HG02763 (cell line): ENCODE results near the gene LEMD3.

Experiments
- ATAC-seq: cut with Tn5 transposase; IDR thresholded peaks from one replicate; pipeline ENCODE4 v1.9.1; 2021; ENCODE audit warnings: mild to moderate bottlenecking, moderate library complexity; ENCODE audit not compliant: unreplicated experiment

LEMD3 gene

DNA sequence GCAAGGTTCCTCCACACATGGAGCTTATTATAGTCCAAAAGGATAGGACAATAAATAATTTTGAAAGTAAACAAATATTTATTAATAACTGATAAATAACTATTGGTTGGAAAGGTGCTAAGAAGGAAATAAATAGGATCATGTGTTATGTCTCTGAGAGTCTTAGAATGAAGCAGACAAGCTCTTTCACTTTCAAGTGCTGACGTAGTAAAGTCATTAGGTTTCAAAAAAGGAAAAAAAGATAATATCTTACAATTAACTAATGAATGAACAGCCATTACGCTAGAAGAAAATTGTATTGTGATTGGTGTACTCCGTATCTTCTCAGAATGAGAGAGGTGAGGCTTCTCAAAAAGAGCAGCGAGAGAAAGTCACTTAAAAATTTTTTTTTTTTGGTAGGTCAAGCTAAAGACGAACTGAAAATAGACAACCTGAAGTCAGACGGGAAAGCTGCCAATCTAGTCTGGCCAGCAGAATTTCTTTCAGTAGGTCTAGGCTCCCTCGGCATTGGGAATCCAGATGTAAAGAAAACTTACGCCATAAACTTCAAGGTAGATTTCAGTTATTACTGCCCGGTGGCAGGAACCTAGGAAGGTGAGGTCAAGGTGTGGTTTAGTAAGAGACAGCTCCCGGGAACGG, 583 bp upstream of the LEMD3 start:
- ATAC-seq: no peak

- peak; percentile 47 for ATAC-seq
Observed at GRCh38 chr12:65170209-65170881, 962 bp downstream of the LEMD3 start.

DNA sequence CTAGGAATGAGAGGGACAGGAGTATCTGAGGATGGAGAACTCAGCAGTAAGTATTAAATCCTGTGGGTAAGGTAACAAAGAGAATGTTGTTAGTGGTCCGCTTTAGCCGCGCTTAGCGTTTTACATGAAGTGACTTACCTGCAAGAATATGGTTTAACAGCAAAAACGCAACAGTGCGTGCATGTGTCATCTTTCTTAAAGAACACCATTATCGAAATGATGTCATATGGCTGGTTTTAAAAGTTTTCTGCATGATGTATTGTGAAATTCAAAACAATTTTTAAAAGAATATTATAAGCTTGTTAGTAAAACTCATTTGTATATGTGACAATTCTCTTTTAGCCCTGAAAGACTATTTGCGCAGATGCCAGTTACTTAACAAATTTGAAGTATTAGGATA, 1.7 kb downstream of the LEMD3 start:
- ATAC-seq: no peak

- ATAC-seq: no peak
Observed at GRCh38 chr12:65171870-65172269, 2.5 kb downstream of the LEMD3 start.

GRCh38 chr12:65175385-65175784, 6.0 kb downstream of the LEMD3 start:
- no peak for ATAC-seq

GRCh38 chr12:65182012-65182739, 12.8 kb downstream of the LEMD3 start:
- no peak for ATAC-seq

DNA sequence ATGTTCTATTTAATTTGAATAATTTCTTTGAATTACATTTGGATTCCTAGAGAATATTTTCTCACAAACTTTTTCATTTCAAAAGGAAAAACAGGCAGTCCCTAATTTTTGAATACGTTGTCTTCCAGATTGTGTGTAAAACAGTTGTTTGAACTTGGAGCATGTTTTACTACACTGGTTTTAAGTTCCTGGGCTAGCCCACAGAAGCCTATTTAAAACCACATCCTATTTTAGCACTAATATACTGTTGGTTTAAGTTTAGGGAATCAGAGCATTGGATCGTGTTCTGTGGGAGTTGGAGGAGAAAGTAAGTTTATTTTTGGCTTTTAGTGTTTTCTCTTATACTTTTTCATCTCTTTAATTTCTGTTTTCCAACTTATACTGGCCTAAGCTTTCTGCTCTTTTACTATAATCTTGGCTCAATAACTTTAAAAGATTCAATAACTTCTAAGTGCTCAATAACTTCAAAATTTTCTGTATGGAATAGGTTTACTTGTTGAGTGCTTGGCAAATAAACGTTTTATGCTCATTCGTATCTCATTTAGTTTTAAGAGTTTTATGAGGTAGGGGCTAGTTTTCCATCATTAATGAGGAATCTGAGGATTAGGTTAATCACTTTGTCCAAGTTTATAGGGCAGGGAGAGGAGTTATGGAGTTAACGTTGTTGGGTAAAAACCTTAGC, 14.9 kb downstream of the LEMD3 start:
- ATAC-seq: no peak

DNA sequence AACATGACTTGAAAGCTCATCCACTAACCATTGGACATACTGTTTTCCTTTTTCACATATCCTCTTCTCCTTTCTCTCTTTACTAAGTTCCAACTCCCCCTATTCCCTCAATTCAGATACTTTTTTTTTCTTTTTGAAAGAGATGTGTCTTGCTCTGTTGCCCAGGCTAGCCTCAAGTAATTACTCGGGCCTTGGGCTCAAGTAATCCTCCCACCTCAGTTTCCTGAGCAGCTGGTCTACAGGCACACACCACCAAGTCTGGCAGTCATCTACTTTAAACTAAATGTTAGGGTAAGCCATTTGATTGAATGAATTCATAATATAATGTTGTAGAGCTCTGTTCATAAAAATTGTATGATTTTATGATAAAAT, 15.5 kb downstream of the LEMD3 start:
- no peak for ATAC-seq

- ATAC-seq: no peak
Observed at GRCh38 chr12:65187665-65188064, 18.3 kb downstream of the LEMD3 start.

DNA sequence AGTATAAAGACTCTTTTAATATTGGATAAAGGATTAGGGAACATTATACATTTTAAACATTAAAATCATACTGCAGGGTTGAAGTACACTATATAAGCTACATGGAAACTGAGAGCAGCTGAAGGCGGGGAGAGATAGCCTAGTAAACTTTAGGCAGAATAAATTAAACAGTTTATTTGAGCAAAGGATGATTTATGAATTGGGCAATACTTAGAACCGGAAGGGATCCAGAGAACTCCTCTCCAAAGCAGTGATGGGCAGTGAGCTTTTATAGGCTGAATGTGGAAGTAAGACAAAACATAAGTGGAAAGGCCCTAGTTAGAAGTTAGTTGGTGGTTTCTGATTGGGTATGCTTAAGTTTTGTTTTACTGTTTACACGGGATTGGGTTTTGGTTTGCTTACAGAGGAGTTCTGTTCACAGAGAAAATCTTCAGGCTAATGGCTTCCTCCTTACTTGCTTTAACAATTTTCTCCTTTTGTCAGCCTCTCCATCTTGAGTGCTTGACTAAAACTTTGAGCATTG, 18.9 kb downstream of the LEMD3 start:
- ATAC-seq: peak; percentile 43

DNA sequence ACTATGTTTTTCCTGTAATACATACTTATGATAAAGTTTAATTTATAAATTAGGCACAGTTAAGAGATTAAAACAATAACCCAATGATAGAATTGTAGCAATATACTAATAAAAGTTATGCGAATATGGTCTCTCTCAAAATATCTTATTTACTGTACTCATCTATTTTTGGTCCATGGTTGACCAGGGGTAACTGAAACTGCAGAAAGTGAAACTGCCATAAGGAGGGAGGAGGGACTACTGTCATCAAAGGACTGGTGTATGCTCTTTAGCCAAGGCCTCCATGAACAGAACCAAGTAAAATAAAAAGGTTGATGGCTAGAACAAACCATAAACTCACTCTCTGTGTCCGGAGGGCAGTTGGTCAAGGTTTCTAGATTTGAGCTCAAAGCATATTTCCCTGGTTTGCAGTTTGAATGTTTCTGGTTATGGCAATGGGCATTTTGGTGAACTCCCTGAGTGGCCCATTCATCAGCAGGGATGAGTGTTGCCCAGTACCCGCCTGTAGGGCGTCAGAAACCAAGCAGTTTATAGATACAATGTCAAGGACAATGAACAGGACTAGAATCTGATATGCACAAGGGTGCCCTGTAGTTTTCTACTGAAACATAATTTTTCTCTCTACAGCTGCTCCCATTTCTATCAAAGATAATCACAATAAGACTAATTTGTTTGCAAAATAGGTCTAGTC, 19.8 kb downstream of the LEMD3 start:
- ATAC-seq: peak; percentile 95

DNA sequence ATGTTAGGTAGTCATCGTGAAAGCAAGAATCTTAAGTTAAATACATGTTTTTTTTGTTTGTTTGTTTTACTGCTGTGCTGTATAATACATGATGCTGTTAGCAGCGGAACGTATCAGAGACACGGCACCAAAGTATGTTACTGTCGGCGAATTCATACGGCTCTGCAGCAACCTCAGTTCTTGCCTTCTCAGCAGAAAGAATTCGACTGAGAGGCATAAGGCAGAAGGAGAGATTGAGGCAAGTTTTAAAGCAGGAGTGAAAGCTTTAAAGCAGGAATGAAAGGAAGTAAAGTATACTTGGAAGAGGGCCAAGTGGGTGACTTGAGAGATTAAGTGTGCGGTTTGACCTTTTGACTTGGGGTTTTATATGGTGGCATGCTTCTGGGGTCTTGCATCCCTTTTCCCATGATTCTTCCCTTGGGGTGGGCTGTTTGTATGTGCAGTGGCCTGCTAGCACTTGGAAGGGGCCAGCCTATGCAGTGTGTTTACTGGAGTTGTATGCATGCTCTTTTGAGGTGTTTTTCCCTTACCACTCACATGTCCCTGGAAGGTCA, 23.7 kb downstream of the LEMD3 start:
- ATAC-seq: no peak

- no peak for ATAC-seq
Observed at GRCh38 chr12:65194949-65195348, 25.6 kb downstream of the LEMD3 start.

DNA sequence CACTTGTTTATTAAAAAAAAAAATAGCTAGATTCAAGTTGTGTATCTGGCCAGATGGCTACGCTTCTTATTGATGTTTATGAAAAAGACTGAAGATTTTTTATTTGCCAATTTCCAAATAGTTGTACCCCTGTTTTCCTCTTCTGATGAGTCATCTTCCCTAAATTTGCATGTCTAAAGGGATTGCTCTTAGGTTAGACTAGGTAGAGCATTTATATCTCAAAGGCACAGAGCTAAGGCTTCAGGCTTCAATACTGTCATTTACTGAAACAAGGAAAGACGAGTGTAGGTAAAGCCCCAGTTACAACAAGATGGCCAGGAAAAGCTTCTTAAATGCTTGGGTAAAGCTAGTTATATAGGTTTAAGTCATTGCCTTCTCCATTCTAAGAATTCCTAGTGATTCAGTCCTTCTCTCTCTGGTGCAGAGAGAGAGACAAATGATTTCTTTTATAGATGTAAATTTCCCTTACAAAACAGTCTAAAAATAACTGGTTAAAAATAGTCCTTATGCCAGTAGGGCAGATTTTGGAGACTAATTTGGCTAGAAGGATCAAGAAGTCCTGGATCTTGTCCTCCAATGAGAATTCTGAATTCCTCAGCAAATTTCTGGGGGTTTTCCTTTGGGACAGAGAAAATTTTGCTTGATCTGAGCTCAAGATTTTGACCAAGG, 26.1 kb downstream of the LEMD3 start:
- no peak for ATAC-seq

GRCh38 chr12:65196762-65197567, 27.6 kb downstream of the LEMD3 start:
- no peak for ATAC-seq

GRCh38 chr12:65199604-65200003, 30.2 kb downstream of the LEMD3 start:
- no peak for ATAC-seq

DNA sequence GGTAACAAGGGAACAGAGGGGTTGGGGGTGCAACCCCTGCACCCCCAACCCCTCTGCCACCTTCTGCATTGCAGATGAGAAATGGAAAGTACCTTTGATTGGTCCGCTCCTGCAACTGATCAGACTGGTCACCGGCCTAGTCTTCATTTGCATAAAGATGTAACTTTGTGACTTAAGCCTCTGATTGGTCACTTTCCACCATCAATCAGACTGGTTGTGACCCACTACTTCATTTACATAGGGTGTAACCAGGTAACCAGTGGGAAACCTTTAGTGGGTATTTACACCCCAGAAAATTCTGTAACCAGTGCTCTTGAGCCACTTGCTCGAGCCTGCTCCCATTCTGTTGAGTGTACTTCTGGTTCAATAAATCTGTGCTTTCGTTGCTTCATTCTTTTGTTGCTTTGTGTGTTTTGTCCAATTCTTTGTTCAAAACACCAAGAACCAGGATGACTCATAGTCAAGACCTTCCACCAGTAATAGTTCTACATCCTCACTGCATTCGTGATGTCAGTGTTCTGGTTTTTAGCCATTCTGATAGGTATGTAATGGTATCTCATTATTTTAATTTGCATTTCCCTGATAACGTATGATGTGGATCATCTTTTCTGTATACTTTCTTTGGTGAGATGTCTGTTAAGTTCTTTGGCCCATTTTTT, 30.8 kb downstream of the LEMD3 start:
- no peak for ATAC-seq

DNA sequence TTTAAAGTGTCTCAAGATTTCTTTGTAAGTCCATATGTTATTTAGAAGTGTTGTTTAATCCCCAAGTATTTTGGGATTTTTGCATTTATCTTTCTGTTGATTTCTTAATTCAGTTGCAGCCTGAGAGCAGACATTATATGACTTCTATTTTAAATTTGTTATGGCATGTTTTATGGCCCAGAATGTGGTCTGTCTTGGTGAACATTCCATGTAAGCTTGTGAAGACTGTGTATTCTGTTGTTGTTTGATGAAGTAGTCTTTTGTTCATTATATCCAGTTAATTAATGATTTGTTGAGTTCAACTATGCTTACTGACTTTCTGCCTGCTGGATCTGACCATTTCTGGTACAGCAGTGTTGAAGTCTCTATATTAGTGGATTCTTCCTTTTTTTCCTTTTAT, 34.0 kb downstream of the LEMD3 start:
- ATAC-seq: no peak
